Peyer's patch (tissue), 4 donors: ENCODE results near the gene SNN.

Source experiments
- POLR2A ChIP-seq, 2 donors: fragments of 450-650 bp; IDR thresholded peaks; one replicate each; pipeline ENCODE4 v1.5.1; 2017; ENCODE audit warnings: antibody characterized with exemption in 2 of 2, mild to moderate bottlenecking in 2 of 2, moderate library complexity in 2 of 2
- TF ChIP-seq, protein P1 (sequence below), 6 experiments: fragments of 450-650 bp in 4 of 6; fragments of 200-600 bp in 2 of 6; sonication (generic) in 1 of 6; IDR thresholded peaks; one replicate each; pipeline ENCODE4 v1.5.1; 2017 to 2019; ENCODE audit warnings: antibody characterized with exemption in 6 of 6, mild to moderate bottlenecking in 3 of 6, moderate library complexity in 1 of 6

DNA sequence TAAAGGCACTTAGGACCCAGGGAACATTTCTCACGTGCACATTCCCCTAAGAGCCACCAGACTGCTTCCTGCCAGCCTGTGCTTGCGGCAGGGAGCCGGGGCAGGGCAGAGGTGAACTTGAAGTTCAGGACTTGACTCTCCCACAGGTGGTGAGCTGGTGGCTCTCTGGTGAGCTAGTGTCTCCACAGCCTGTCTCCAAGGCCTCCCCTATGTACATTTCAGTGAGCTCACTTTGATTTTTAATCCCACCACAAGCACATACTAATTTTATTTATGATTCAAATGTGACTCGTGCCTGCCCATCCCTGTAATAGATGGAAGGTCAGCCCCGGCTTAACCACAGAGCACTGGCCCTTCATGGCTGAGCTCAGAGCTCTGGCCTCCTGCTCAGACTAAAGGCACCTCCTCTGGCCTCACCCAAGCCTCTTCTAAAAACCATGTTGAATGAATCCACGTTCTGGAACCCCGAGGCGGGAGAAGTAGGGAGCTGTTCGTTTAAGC lies 9.2 kb downstream of the SNN start:
- TF ChIP-seq, protein P1, sequence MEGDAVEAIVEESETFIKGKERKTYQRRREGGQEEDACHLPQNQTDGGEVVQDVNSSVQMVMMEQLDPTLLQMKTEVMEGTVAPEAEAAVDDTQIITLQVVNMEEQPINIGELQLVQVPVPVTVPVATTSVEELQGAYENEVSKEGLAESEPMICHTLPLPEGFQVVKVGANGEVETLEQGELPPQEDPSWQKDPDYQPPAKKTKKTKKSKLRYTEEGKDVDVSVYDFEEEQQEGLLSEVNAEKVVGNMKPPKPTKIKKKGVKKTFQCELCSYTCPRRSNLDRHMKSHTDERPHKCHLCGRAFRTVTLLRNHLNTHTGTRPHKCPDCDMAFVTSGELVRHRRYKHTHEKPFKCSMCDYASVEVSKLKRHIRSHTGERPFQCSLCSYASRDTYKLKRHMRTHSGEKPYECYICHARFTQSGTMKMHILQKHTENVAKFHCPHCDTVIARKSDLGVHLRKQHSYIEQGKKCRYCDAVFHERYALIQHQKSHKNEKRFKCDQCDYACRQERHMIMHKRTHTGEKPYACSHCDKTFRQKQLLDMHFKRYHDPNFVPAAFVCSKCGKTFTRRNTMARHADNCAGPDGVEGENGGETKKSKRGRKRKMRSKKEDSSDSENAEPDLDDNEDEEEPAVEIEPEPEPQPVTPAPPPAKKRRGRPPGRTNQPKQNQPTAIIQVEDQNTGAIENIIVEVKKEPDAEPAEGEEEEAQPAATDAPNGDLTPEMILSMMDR (IDR thresholded peaks at IDR 0.05) = no peak
- TF ChIP-seq POLR2A (IDR thresholded peaks at IDR 0.05) = no peak
